Ovary (tissue), 9 donors: Measurements from ENCODE around the gene ERMAP. TPM values are rescaled to one million over a fixed set of nuclear protein-coding genes. Genes with fewer than 3 reads are reported as not detected.
A peak's percentile ranks its signal among the peaks of the same experiment; 100 is the strongest.

Experiments
- DNase-seq, 5 donors: peaks; one replicate each; pipeline ENCODE4 v3.0.0-alpha.2; 2019 to 2020
- H3K27ac ChIP-seq, 2 donors: fragments of 200-600 bp; one replicate each; pipeline versions ENCODE4 v1.5.1 to v1.8.0; 2019 to 2022
- H3K27me3 ChIP-seq: fragments of 200-600 bp; one replicate; pipeline ENCODE4 v1.8.0; 2022
- H3K36me3 ChIP-seq: fragments of 200-600 bp; sonication (generic); one replicate; pipeline ENCODE4 v1.5.1; 2019
- H3K4me1 ChIP-seq: one replicate; pipeline ENCODE4 v1.8.1; 2013; ENCODE audit warnings: mild to moderate bottlenecking, moderate library complexity; ENCODE audit not compliant: insufficient read depth
- H3K4me3 ChIP-seq: fragments of 200-600 bp; sonication (generic); one replicate; pipeline ENCODE4 v1.5.1; 2017
- H3K9me3 ChIP-seq, 2 donors: fragments of 200-600 bp in 1 of 2; sonication (generic) in 1 of 2; one replicate each; pipeline versions ENCODE4 v1.5.1 to v1.8.1; 2013 to 2019; ENCODE audit warnings: mild to moderate bottlenecking in 1 of 2, moderate library complexity in 1 of 2
- EP300 ChIP-seq: sonication (generic); formaldehyde crosslinking; IDR thresholded peaks from one replicate; pipeline ENCODE4 v1.6.1; 2017; ENCODE audit warnings: antibody characterized with exemption
- POLR2A ChIP-seq: fragments of 450-650 bp; IDR thresholded peaks from one replicate; pipeline ENCODE4 v1.6.1; 2017; ENCODE audit warnings: antibody characterized with exemption, mild to moderate bottlenecking, moderate library complexity
- WGBS, 3 donors: extraction: QIAGEN DNeasy Blood & Tissue Kit in 1 of 3; methylation state at CpG; one replicate each; pipeline versions ENCODE4 v1.1.5 to v1.1.7; 2013 to 2017; 5-methylcytosine and 5-hydroxymethylcytosine counted together
- intact Hi-C, 4 donors: fragments of 100-400 bp; cut with DNase I; formaldehyde crosslinking; loops; one replicate each; pipeline versions ENCODE4 v1.11.0 to v1.15.1; 2022 to 2023
- polyA plus RNA-seq, 2 donors: library from polyadenylated mRNA; stranded (reverse); fragments of 200-250 nt in 1 of 2; fragments of 350-450 nt in 1 of 2; fragmentation: Illumina TruSeq in 1 of 2; extraction: RNeasy Lipid Tissue Mini Kit (QIAGEN cat#74804) in 1 of 2; gene quantifications; one replicate each; pipeline ENCODE4 v1.2.3, GENCODE V29; 2013 to 2014
- total RNA-seq, 7 donors: library from RNA; depleted of rRNA in 2 of 7; stranded (reverse); fragments of >200 nt in 2 of 7; fragmentation: NEBNext Ultra II Directional in 3 of 7; extraction: Animal tissue kit (Norgen Biotek cat#: 25700) in 3 of 7; gene quantifications; one replicate each; pipeline versions ENCODE4 v1.1.0 to v1.2.4, GENCODE V29; 2016 to 2023
- TF ChIP-seq, protein P1 (sequence below), 3 donors: fragments of 450-650 bp in 2 of 3; fragments of 200-600 bp in 1 of 3; IDR thresholded peaks; one replicate each; pipeline versions ENCODE4 v1.5.1 to v1.8.0; 2016 to 2022; ENCODE audit warnings: antibody characterized with exemption in 3 of 3, mild to moderate bottlenecking in 1 of 3
- donor health status: DM: no; HTN: no; CAD: no; lungs with moderate emphysema.
- donor health status: DM: no; HTN: no; CAD: no.
- donor health status: Bipolar disorder and iron deficiency.
- donor health status: DM: yes; HTN: yes; CAD: no.
- donor health status: DM: no; HTN: no; CAD: no.
- donor health status: DM: yes; HTN: yes; CAD: no.

ERMAP gene
- total and polyA plus RNA-seq, 9 donors: 3.2 to 12.8 (median 7.7) TPM

DNA sequence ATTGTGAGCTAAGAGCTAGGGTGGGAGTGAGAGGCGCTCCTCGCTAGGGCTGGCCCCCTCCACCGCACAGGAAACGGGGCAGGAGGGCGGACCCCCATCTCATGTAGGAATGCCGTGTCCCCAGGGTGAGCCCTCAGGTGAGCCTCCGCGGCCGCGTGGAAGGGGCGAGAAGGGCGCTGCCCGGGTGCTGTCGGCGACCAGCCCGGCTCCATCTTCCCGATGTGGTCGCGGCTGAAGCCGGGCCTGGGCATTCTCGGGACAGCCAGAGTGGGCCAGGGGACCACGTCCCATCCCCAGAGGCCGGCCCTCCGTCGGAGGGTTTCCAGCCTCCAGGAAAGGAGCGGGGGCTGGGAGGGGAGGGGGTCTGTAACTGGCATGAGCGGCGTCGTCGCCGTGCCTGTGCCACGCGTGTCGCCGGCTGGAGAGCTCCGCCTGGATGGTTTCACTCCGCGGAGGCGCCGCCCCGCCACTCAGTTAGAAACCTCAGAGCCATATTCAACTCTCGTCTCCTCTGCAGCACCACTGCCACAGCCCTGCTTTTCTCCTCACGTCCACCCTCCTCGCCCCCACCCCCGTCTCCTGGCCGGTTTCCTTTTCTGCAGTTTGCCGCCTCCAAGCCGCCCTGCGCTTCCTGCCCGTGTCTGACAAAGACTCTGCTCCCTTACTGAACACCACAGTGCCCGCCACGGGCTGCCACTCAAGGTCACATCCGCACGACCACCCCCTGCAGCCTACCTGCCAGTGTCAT lies 31.8 kb upstream of the ERMAP start, which contains the start of gene TMEM269:
Gene TMEM269 (plus strand): TSS at position 46 of the 748 bp plus-strand sequence. CDS start 4,903 bp downstream, outside the sequence.
- intact Hi-C loops: loop anchor here in 1 of 4 donors (10.0 kb wide), 1 partner anchor 280 kb away; no protein-coding TSS in a partner anchor
- peak in 3 of 5 donors; percentile 20 to 48 (median 21) for DNase-seq
- 3 to 8% (median 3%) methylated on average over 33 to 54 of the region's 54 CpGs for WGBS, 3 donors

DNA sequence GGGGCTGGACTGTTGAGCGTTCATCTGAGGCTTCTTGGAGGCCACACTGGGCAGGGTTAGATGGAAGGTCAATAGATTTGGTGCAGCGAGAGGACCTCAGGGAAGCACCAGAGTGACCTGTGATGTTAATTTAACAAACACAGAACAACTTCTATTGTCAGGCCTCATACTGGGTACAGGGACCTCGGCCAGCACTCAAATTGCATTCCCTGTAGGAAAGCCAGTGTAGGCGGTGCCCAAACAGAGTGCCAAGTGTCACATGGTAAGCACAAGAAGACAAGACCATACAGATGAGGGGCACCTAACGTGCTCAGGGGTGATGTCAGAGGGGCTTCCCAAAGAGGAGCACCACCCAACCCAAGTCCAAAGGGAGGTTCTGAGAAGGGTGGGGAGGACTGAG lies 30.8 kb upstream of the ERMAP start:
- no peak for TF ChIP-seq POLR2A
- no peak for DNase-seq
- 89 to 92% (median 90%) methylated on average over 5 of the region's 5 CpGs for WGBS, 3 donors
- Histone ChIP-seq H3K27ac (no peak overlapping the region), H3K4me3 (no peak overlapping the region), H3K36me3 (no peaks in the 10 kb centered on the region), H3K4me1 (peaks cover 5% of the 10 kb centered on the region), H3K27me3 (no peaks in the 10 kb centered on the region), H3K9me3 (no peaks in the 10 kb centered on the region)
- intact Hi-C loops: loop anchor here in 1 of 4 donors (10.0 kb wide), 1 partner anchor 279 kb away; no protein-coding TSS in a partner anchor

More for the DNA sequence above, 31.8 kb upstream of the ERMAP start, which contains the start of gene TMEM269:
- TF ChIP-seq POLR2A (no peak), EP300 (no peak)
- TF ChIP-seq, protein P1, sequence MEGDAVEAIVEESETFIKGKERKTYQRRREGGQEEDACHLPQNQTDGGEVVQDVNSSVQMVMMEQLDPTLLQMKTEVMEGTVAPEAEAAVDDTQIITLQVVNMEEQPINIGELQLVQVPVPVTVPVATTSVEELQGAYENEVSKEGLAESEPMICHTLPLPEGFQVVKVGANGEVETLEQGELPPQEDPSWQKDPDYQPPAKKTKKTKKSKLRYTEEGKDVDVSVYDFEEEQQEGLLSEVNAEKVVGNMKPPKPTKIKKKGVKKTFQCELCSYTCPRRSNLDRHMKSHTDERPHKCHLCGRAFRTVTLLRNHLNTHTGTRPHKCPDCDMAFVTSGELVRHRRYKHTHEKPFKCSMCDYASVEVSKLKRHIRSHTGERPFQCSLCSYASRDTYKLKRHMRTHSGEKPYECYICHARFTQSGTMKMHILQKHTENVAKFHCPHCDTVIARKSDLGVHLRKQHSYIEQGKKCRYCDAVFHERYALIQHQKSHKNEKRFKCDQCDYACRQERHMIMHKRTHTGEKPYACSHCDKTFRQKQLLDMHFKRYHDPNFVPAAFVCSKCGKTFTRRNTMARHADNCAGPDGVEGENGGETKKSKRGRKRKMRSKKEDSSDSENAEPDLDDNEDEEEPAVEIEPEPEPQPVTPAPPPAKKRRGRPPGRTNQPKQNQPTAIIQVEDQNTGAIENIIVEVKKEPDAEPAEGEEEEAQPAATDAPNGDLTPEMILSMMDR (IDR thresholded peaks at IDR 0.05): no peak
- H3K4me1 ChIP-seq: peaks cover 5% of the 10 kb centered on the region
- no peaks in the 10 kb centered on the region for H3K9me3 ChIP-seq
- H3K4me3 ChIP-seq: peak within 1 kb of the TSS; percentile 23
- H3K27ac ChIP-seq: no peak within 1 kb of the TSS
- no peaks in the 10 kb centered on the region for H3K27me3 ChIP-seq
- H3K36me3 ChIP-seq: no peaks in the 10 kb centered on the region

DNA sequence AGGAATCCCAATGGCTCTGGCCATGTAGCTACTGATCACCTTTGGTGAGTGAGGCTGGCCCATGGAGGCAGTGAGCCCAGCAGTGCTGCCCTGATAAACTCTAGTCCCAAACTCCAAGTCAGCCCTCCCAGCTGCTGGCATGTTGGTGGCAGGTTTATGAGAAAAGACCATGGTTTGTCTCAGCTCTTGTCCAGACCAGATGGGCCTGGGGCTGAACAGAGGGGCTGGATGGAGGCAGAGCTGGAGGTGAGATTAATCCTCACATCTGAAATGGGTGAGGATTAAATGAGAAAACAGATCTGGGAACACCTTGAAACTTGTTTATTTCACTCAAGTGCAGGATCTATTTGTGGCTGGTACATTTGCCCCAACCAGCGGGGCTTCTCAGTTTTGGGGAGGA lies 28.9 kb upstream of the ERMAP start:
- 96 to 98% (median 97%) methylated on average over 1 of the region's 1 CpG for WGBS, 3 donors
- Histone ChIP-seq H3K27me3 (no peaks in the 10 kb centered on the region), H3K36me3 (no peaks in the 10 kb centered on the region), H3K4me1 (peaks cover 5% of the 10 kb centered on the region), H3K27ac (no peak overlapping the region), H3K9me3 (no peaks in the 10 kb centered on the region), H3K4me3 (no peak overlapping the region)
- no peak for DNase-seq
- intact Hi-C loops: loop anchor here in 1 of 4 donors (10.0 kb wide), 1 partner anchor 277 kb away; no protein-coding TSS in a partner anchor
- TF ChIP-seq, protein P1 (IDR thresholded peaks at IDR 0.05): no peak
- TF ChIP-seq EP300: no peak
- TF ChIP-seq POLR2A: no peak

DNA sequence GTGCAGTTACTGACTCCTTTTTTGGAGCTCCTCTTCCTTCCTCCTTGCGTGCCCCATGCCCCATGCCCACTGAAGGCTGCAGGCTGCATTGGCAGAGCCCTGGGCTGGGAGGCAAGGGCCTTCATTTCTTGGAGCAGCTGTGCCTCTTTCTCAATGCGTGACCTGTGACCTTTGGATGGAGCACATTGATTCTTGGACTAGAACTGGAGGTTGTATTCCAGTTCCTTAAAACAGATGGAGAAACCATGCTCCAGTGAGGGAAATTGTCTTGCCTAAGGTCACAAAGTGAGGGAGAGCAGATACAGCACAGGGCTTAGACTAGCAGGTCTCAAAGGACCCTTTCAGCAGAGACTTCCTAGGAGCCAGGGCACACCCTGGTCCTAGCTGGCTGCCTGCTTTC lies 23.1 kb upstream of the ERMAP start:
- Histone ChIP-seq H3K27ac (no peak overlapping the region), H3K9me3 (no peaks in the 10 kb centered on the region), H3K27me3 (no peaks in the 10 kb centered on the region), H3K36me3 (no peaks in the 10 kb centered on the region), H3K4me3 (no peak overlapping the region), H3K4me1 (no peaks in the 10 kb centered on the region)
- intact Hi-C loops: no loop called here
- peak in 1 of 5 donors; percentile 21 for DNase-seq
- TF ChIP-seq, protein P1 (IDR thresholded peaks at IDR 0.05): no peak
- TF ChIP-seq EP300: no peak
- no peak for TF ChIP-seq POLR2A
- 92 to 97% (median 94%) methylated on average over 2 of the region's 2 CpGs for WGBS, 3 donors

DNA sequence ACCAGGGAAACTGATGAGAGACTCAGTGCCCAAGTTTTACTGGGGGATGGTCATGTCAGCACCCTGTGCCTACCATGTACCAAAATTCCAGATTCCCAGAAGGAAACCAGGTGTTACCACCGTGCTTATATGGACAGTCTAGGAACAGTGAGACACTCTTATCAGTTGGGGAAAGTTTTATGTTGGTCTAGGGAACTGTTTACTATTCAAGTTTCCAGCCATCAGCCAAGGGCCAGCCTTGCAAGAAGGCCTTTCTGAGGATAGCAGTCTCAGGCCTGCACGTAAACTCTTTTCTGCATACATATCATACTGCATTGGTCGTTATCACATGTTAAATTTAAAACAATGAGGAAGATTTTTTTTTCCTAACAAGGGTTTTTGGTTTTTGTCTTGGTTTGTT lies 19.5 kb upstream of the ERMAP start:
- Histone ChIP-seq H3K9me3 (no peaks in the 10 kb centered on the region), H3K4me1 (no peaks in the 10 kb centered on the region), H3K36me3 (no peaks in the 10 kb centered on the region), H3K27ac (no peak overlapping the region), H3K4me3 (no peak overlapping the region), H3K27me3 (no peaks in the 10 kb centered on the region)
- WGBS, 3 donors: 65 to 78% (median 65%) methylated on average over 3 of the region's 3 CpGs
- intact Hi-C loops: no loop called here
- DNase-seq: no peak
- TF ChIP-seq POLR2A (no peak), EP300 (no peak)
- TF ChIP-seq, protein P1 (IDR thresholded peaks at IDR 0.05): no peak
